A549 treated with RU486 at 1 μM for 4 hours (cell line): Measurements from ENCODE around the gene NFX1. TPM values are rescaled to one million over a fixed set of nuclear protein-coding genes. Genes with fewer than 3 reads are reported as not detected.

Experiments used
- total RNA-seq: library from RNA; stranded (reverse); fragments of 200-300 nt; extraction: Qiagen RNA extraction; gene quantifications from 5 replicates; pipeline ENCODE4 v1.2.3, GENCODE V29; 2022; ENCODE audit warnings: low read depth

NFX1 gene
- total RNA-seq, result 27.4 to 30.4 TPM (median 30.3 TPM) in 5 replicates

GRCh38 chr9:33290247-33291030 lies at the start of gene NFX1:
NFX1 (plus strand) TSS chr9:33290516; CDS start chr9:33290573, 57 bp downstream.

GRCh38 chr9:33264473-33265177 lies 25.7 kb upstream of the NFX1 start, which contains the start of the genes BAG1 and CHMP5:
BAG1 (minus strand) TSS chr9:33264708.
CHMP5 (plus strand) TSS chr9:33265049; CDS start chr9:33265079, 30 bp downstream.

GRCh38 chr9:33402371-33402770 lies 112.1 kb downstream of the NFX1 start, which contains the start of gene AQP7:
AQP7 (minus strand) TSS chr9:33402568; CDS start chr9:33401262, 1,306 bp downstream.

Other genes with a start within 250 kb of the NFX1 start
- 17.2 to 23.4 TPM (median 20.1 TPM) in 5 replicates for gene SMU1, start 213.8 kb upstream of the NFX1 start, total RNA-seq
- 122 to 183 TPM (median 172 TPM) in 5 replicates for gene B4GALT1, start 123.2 kb upstream of the NFX1 start, total RNA-seq
- gene SPINK4, start 50.3 kb upstream of the NFX1 start, total RNA-seq, result not detected in 5 replicates
- 141 to 166 TPM (median 156 TPM) in 5 replicates for gene BAG1, start 25.8 kb upstream of the NFX1 start, total RNA-seq
- gene CHMP5, start 25.5 kb upstream of the NFX1 start, total RNA-seq, result 68.2 to 91.4 TPM (median 79.5 TPM) in 5 replicates
- 0.35 to 0.74 TPM (median 0.53 TPM) in 5 replicates for gene AQP7, start 112.1 kb downstream of the NFX1 start, total RNA-seq
- 15.9 to 27.5 TPM (median 22.9 TPM) in 5 replicates for gene AQP3, start 157.1 kb downstream of the NFX1 start, total RNA-seq
- gene NOL6, start 183.4 kb downstream of the NFX1 start, total RNA-seq, result 57.9 to 75.2 TPM (median 67.9 TPM) in 5 replicates
- 3.2 to 10.0 TPM (median 9.0 TPM) in 5 replicates for gene ANKRD18B, start 233.7 kb downstream of the NFX1 start, total RNA-seq